HEK293 (cell line): Measurements from ENCODE around the gene NEURL1.

Source experiments
- CTCF ChIP-seq: fragments of 450-650 bp; formaldehyde crosslinking; IDR thresholded peaks from 2 replicates; pipeline ENCODE4 v1.5.1; 2016; ENCODE audit warnings: missing biosample characterization, missing genetic modification characterization
- SP3 ChIP-seq: fragments of 450-650 bp; formaldehyde crosslinking; IDR thresholded peaks from 2 replicates; pipeline ENCODE4 v1.5.1; 2016; ENCODE audit warnings: missing biosample characterization, missing genetic modification characterization
- ZBTB1 ChIP-seq: fragments of 450-650 bp; formaldehyde crosslinking; IDR thresholded peaks from 2 replicates; pipeline ENCODE4 v1.5.1; 2016; ENCODE audit warnings: missing biosample characterization, missing genetic modification characterization
- ZBTB11 ChIP-seq: fragments of 450-650 bp; formaldehyde crosslinking; conservative IDR thresholded peaks from 2 replicates; pipeline ENCODE4 v1.5.1; 2016; ENCODE audit warnings: low read depth, missing biosample characterization, missing genetic modification characterization
- ZBTB26 ChIP-seq: fragments of 450-650 bp; formaldehyde crosslinking; optimal IDR thresholded peaks from 2 replicates; pipeline ENCODE3; 2016; ENCODE audit warnings: missing biosample characterization, mild to moderate bottlenecking, missing genetic modification characterization
- ZFP37 ChIP-seq: fragments of 450-650 bp; formaldehyde crosslinking; IDR thresholded peaks from 2 replicates; pipeline ENCODE4 v1.5.1; 2016; ENCODE audit warnings: missing biosample characterization, missing genetic modification characterization
- ZNF274 ChIP-seq, 2 experiments: fragments of 200-500 bp in 1 of 2; fragments of 450-650 bp in 1 of 2; sonication (Bioruptor generic) in 1 of 2; formaldehyde crosslinking in 1 of 2; IDR thresholded peaks; 2 replicates each; pipeline versions ENCODE4 v1.5.1 to v1.6.1; 2014 to 2016; ENCODE audit warnings: borderline replicate concordance in 1 of 2, inconsistent platforms in 1 of 2, low read length in 1 of 2, missing biosample characterization in 1 of 2, missing genetic modification characterization in 1 of 2
- ZNF280D ChIP-seq: fragments of 450-650 bp; formaldehyde crosslinking; IDR thresholded peaks from 2 replicates; pipeline ENCODE4 v1.5.1; 2016; ENCODE audit warnings: missing biosample characterization, missing genetic modification characterization
- ZNF354C ChIP-seq: fragments of 450-650 bp; formaldehyde crosslinking; IDR thresholded peaks from 2 replicates; pipeline ENCODE4 v1.5.1; 2016; ENCODE audit warnings: missing biosample characterization, missing genetic modification characterization, low read depth, borderline replicate concordance
- ZNF530 ChIP-seq: fragments of 450-650 bp; formaldehyde crosslinking; IDR thresholded peaks from 2 replicates; pipeline ENCODE4 v1.5.1; 2016; ENCODE audit warnings: low read depth, missing biosample characterization, missing genetic modification characterization
- ZNF596 ChIP-seq: fragments of 450-650 bp; IDR thresholded peaks from 2 replicates; pipeline ENCODE4 v1.5.0; 2018; ENCODE audit warnings: missing biosample characterization, mild to moderate bottlenecking, missing genetic modification characterization, moderate library complexity
- ZNF692 ChIP-seq: fragments of 450-650 bp; formaldehyde crosslinking; IDR thresholded peaks from 2 replicates; pipeline ENCODE4 v1.5.1; 2016; ENCODE audit warnings: missing biosample characterization, missing genetic modification characterization
- ZNF843 ChIP-seq: fragments of 450-650 bp; formaldehyde crosslinking; IDR thresholded peaks from 2 replicates; pipeline ENCODE4 v1.5.1; 2016; ENCODE audit warnings: missing biosample characterization, missing genetic modification characterization

GRCh38 chr10:103451091-103451813, 42.3 kb upstream of the NEURL1 start:
- no peak for TF ChIP-seq ZNF274 (IDR thresholded peaks at IDR 0.05; ENCODE audit: low read length)
- no peak for TF ChIP-seq ZNF274 (tag by site-specific recombination; IDR thresholded peaks at IDR 0.05; ENCODE audit: borderline replicate concordance)
- no peak for TF ChIP-seq ZNF692 (tag by site-specific recombination)
- TF ChIP-seq ZNF530 (tag by site-specific recombination) = no peak
- TF ChIP-seq CTCF (tag by site-specific recombination) = no peak
- TF ChIP-seq ZBTB1 (tag by site-specific recombination) = no peak
- no peak for TF ChIP-seq ZNF354C (tag by site-specific recombination)
- TF ChIP-seq ZNF280D (tag by site-specific recombination) = no peak
- no peak for TF ChIP-seq ZBTB11 (tag by site-specific recombination)
- TF ChIP-seq ZNF843 (tag by site-specific recombination) = no peak
- no peak for TF ChIP-seq ZNF596 (tag by site-specific recombination)
- TF ChIP-seq ZBTB26 (tag by site-specific recombination) = no peak
- TF ChIP-seq ZFP37 (tag by site-specific recombination) = no peak
- TF ChIP-seq SP3 (tag by site-specific recombination) = no peak
